Activated CD8-positive, alpha-beta T cell treated with anti-CD3 and anti-CD28 coated beads for 36 hours (primary cell): ENCODE measurements around the gene RABGAP1L. TPM values are rescaled to one million over a fixed set of nuclear protein-coding genes. Genes with fewer than 3 reads are reported as not detected.
A peak's percentile ranks its signal among the peaks of the same experiment; 100 is the strongest.

Experiments used
- ATAC-seq: fragments of 200-7000 bp; cut with Tn5 transposase; one replicate; pipeline ENCODE4 v1.10.0; 2021; ENCODE audit warnings: mild to moderate bottlenecking, moderate library complexity
- CTCF ChIA-PET: fragments of 350-600 bp; sonication (Branson Sonifier 250); formaldehyde crosslinking; loops from one replicate; lab custom pipeline; 2021; ENCODE audit warnings: antibody characterized with exemption; lab: Charles Lee
- POLR2A ChIA-PET: fragments of 350-600 bp; sonication (Branson Sonifier 250); formaldehyde crosslinking; loops from one replicate; lab custom pipeline; 2021; ENCODE audit warnings: antibody characterized with exemption; lab: Charles Lee
- DNase-seq: peaks from one replicate; pipeline ENCODE4 v3.0.0-alpha.2; 2020
- H3K27ac Mint-ChIP-seq: one replicate; pipeline ENCODE4 v1.8.0; 2021; ENCODE audit warnings: mild to moderate bottlenecking, mixed read lengths
- H3K27me3 Mint-ChIP-seq: one replicate; pipeline ENCODE4 v1.8.0; 2021; ENCODE audit warnings: mixed read lengths
- H3K36me3 Mint-ChIP-seq: one replicate; pipeline ENCODE4 v1.8.0; 2021; ENCODE audit warnings: low read depth, mixed read lengths
- H3K4me1 Mint-ChIP-seq: one replicate; pipeline ENCODE4 v1.8.0; 2021; ENCODE audit warnings: low read depth, mixed read lengths
- H3K4me3 Mint-ChIP-seq: one replicate; pipeline ENCODE4 v1.8.0; 2021; ENCODE audit warnings: mild to moderate bottlenecking, moderate library complexity, mixed read lengths
- H3K9me3 Mint-ChIP-seq: one replicate; pipeline ENCODE4 v1.8.0; 2021; ENCODE audit warnings: mixed read lengths
- intact Hi-C: fragments of 100-400 bp; cut with micrococcal nuclease; formaldehyde crosslinking; loops from one replicate; pipeline ENCODE4 v1.10.0; 2022
- total RNA-seq, 2 experiments: library from RNA; stranded (reverse); gene quantifications; one replicate each; pipeline ENCODE4 v1.2.3, GENCODE V29; 2021
- TF ChIP-seq, protein P1 (sequence below): fragments of 200-600 bp; IDR thresholded peaks from one replicate; pipeline ENCODE4 v1.8.0; 2022; ENCODE audit warnings: antibody characterized with exemption, mild to moderate bottlenecking

The RABGAP1L gene
- total RNA-seq, 2 experiments from 2014 or later = 26.9 to 29.4 TPM

GRCh38 chr1:174818014-174818616 lies 658.8 kb downstream of the RABGAP1L start:
- no peak for DNase-seq
- Mint-ChIP-seq H3K36me3 (peaks cover 6% of the 10 kb centered on the region), H3K27me3 (no peaks in the 10 kb centered on the region), H3K27ac (no peak overlapping the region), H3K9me3 (no peaks in the 10 kb centered on the region), H3K4me3 (no peak overlapping the region), H3K4me1 (peaks cover 17% of the 10 kb centered on the region)
- CTCF ChIA-PET = interaction anchor here (1.2 to 1.8 kb wide), 2 partner anchors 8 to 12 kb away, joined by 6 read pairs; no protein-coding TSS in a partner anchor
- no peak for ATAC-seq
- intact Hi-C loops = no loop called here
- POLR2A ChIA-PET = no interaction called here
- TF ChIP-seq, protein P1, sequence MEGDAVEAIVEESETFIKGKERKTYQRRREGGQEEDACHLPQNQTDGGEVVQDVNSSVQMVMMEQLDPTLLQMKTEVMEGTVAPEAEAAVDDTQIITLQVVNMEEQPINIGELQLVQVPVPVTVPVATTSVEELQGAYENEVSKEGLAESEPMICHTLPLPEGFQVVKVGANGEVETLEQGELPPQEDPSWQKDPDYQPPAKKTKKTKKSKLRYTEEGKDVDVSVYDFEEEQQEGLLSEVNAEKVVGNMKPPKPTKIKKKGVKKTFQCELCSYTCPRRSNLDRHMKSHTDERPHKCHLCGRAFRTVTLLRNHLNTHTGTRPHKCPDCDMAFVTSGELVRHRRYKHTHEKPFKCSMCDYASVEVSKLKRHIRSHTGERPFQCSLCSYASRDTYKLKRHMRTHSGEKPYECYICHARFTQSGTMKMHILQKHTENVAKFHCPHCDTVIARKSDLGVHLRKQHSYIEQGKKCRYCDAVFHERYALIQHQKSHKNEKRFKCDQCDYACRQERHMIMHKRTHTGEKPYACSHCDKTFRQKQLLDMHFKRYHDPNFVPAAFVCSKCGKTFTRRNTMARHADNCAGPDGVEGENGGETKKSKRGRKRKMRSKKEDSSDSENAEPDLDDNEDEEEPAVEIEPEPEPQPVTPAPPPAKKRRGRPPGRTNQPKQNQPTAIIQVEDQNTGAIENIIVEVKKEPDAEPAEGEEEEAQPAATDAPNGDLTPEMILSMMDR = no peak

- no peak overlapping the region for H3K27ac Mint-ChIP-seq
- no peak overlapping the region for H3K4me3 Mint-ChIP-seq
- intact Hi-C loops = no loop called here
- H3K27me3 Mint-ChIP-seq = no peaks in the 10 kb centered on the region
- TF ChIP-seq, protein P1 = no peak
- no peak for DNase-seq
- H3K4me1 Mint-ChIP-seq = peaks cover 17% of the 10 kb centered on the region
- H3K9me3 Mint-ChIP-seq = no peaks in the 10 kb centered on the region
- peaks cover 5% of the 10 kb centered on the region for H3K36me3 Mint-ChIP-seq
- ChIA-PET CTCF (interaction anchor here (1.2 to 1.8 kb wide), 2 partner anchors 9 to 12 kb away, joined by 6 read pairs; no protein-coding TSS in a partner anchor), POLR2A (interaction anchor here (0.6 kb wide), 1 partner anchor 235 kb away, joined by 4 read pairs; no protein-coding TSS in a partner anchor)
- ATAC-seq = peak; percentile 34
Observed at GRCh38 chr1:174818951-174819350, 659.6 kb downstream of the RABGAP1L start.

DNA sequence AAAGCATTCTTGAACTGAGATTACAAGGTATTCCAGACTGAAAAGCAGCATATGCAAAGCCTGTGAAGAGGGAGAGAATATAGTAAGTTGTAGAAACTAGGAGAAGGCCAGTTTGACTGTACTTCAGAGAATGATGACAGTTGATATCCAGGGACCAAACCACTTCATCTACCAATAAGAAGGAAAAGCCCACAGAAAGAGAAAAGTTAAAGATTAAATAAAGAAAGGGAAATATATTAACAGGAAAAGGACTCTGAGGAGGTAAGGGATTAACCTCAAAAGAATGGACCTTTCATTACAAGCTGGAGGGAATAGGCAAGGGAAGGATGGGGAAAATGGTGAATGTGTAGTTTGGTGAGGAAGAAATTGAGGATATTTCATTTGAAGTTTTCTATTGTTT lies 660.3 kb downstream of the RABGAP1L start:
- no peaks in the 10 kb centered on the region for H3K9me3 Mint-ChIP-seq
- H3K36me3 Mint-ChIP-seq = peaks cover 4% of the 10 kb centered on the region

DNA sequence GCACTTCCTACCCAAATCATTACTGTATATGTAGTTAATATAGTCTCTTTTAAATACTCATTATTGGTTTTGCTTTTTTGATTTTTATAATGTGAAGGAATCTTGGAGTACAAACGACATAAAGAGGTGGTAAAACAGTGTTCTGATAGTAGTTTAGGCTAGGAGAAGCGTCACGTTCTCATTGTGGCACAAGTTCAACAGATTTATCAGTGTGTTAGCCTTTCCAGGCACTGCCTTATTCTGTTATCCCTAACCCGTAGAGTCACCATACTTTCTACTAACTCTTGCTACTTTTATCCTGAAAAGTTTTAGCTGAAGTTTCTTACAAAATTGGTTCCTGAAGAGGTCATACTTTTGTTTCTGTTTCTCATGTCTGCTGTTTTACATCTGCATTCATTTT lies 665.8 kb downstream of the RABGAP1L start:
- DNase-seq (no peak), ATAC-seq (no peak)
- Mint-ChIP-seq H3K4me1 (peaks cover 8% of the 10 kb centered on the region), H3K4me3 (no peak overlapping the region), H3K36me3 (peaks cover 2% of the 10 kb centered on the region), H3K9me3 (no peaks in the 10 kb centered on the region), H3K27ac (no peak overlapping the region), H3K27me3 (no peaks in the 10 kb centered on the region)
- POLR2A ChIA-PET = no interaction called here
- CTCF ChIA-PET = interaction anchor here (1.2 kb wide), 1 partner anchor 59 kb away, joined by 3 read pairs; no protein-coding TSS in a partner anchor
- intact Hi-C loops = no loop called here
- TF ChIP-seq, protein P1 = no peak

More for the DNA sequence above, 660.3 kb downstream of the RABGAP1L start:
- H3K4me1 Mint-ChIP-seq = peaks cover 17% of the 10 kb centered on the region
- TF ChIP-seq, protein P1 = no peak
- no peak overlapping the region for H3K27ac Mint-ChIP-seq
- no peak for ATAC-seq
- no peak overlapping the region for H3K4me3 Mint-ChIP-seq
- intact Hi-C loops = no loop called here
- H3K27me3 Mint-ChIP-seq = no peaks in the 10 kb centered on the region
- DNase-seq = no peak
- POLR2A ChIA-PET = interaction anchor here (1.4 kb wide), 1 partner anchor 8 kb away, joined by 4 read pairs; no protein-coding TSS in a partner anchor
- CTCF ChIA-PET = interaction anchor here (1.8 kb wide), 1 partner anchor 10 kb away, joined by 6 read pairs; no protein-coding TSS in a partner anchor

DNA sequence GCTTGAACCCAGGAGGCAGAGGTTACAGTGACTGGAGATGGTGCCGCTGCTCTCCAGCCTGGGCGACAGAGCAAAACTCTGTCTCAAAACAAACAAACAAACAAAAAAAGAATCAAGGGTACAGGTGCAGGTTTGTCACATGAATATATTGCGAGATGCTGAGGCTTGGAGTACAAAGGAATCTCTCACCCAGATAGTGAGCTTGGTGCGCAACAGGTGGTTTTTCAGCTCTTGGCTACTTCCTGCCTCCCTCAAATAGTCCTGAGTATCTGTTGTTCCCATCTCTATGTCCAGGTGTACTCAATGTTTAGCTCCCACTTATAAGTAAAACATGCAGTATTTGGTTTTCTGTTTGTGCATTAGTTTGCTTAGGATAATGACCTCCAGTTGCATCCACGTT lies 666.5 kb downstream of the RABGAP1L start:
- Mint-ChIP-seq H3K36me3 (peaks cover 2% of the 10 kb centered on the region), H3K9me3 (no peaks in the 10 kb centered on the region), H3K4me1 (peaks cover 8% of the 10 kb centered on the region), H3K4me3 (no peak overlapping the region), H3K27ac (no peak overlapping the region), H3K27me3 (no peaks in the 10 kb centered on the region)
- intact Hi-C loops = no loop called here
- DNase-seq (no peak), ATAC-seq (no peak)
- ChIA-PET POLR2A (interaction anchor here (0.7 kb wide), 1 partner anchor 499 kb away, joined by 3 read pairs; no protein-coding TSS in a partner anchor), CTCF (interaction anchor here (1.2 kb wide), 1 partner anchor 58 kb away, joined by 3 read pairs; no protein-coding TSS in a partner anchor)
- TF ChIP-seq, protein P1 = no peak
